Medulla oblongata (tissue), 1 donor: ENCODE results near the gene ROBO1.

Experiments used
- DNase-seq: peaks from one replicate; pipeline ENCODE4 v3.0.0-alpha.2; 2015; ENCODE audit errors: extremely low spot score

ROBO1 gene

DNA sequence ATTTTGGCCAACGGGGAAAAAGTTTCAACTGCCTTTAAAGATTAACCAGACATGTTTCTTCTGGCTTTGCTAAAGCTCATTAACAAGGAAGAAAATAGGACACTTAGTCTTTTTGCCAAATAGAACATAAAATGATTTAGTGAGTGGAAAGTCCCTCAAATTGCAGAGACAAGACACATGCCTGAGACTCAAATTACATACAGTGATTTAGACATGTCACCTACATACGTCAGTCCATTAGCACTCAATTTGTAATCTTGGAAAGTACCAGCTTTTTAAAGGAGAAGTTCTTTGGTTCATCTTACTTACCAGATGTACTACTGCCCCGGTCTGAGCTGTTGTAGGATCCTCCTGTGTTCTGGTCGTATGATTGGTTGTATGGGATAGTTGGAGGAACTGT, 1134.2 kb downstream of the ROBO1 start:
- DNase-seq = no peak

DNA sequence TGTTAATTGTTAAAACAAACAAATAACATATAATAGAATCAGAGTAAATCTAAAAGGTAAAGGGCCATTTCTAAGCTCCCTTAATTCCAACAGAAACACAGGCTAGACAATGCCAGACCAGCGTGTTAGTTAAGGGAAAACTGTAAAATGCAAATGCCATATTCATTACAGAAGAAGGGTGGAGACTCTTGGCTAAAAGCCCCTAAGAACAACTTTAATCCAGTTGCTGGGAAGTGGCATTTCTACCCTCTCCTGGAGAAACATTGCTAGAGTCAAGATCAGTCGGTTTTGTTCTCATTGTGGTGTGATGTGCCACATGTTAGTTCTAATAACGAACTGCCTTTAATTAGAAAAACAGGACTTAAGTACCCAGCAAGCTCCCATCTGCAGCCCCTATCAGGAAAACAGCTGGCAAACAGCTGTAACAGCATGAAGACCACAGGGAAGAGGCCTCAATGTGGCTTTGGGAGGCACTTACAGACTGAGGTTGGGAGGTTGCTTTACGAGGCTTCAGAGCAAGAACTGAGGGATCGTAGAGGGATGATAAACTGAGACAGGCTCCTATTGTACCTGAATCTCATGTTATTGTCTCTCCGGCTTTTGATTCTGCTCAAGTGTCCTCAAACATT, 1134.8 kb downstream of the ROBO1 start:
- DNase-seq = no peak

DNA sequence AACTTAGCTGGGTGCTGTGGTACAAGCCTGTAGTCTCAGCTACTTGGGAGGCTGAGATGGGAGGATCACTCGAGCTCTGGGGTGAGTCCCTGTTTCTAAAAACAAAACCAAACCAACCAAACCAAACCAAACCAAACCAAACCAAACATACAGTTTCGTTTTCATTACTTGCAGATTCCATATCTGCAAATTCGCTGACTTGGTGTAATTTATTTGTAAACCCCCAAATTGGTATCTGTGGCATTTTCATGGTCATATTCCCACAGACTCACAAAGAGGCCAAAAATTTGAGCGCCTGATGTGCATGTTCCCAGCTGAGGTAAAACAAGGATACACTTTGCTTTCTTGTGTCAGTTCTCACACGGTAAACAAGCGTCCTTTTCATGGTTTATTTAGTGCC, 1138.3 kb downstream of the ROBO1 start:
- no peak for DNase-seq

GRCh38 chr3:78621061-78621716, 1146.6 kb downstream of the ROBO1 start:
- DNase-seq = no peak

- no peak for DNase-seq
Measured at GRCh38 chr3:78614486-78614885, 1153.3 kb downstream of the ROBO1 start.

GRCh38 chr3:78613421-78613879, 1154.3 kb downstream of the ROBO1 start:
- DNase-seq = no peak

DNA sequence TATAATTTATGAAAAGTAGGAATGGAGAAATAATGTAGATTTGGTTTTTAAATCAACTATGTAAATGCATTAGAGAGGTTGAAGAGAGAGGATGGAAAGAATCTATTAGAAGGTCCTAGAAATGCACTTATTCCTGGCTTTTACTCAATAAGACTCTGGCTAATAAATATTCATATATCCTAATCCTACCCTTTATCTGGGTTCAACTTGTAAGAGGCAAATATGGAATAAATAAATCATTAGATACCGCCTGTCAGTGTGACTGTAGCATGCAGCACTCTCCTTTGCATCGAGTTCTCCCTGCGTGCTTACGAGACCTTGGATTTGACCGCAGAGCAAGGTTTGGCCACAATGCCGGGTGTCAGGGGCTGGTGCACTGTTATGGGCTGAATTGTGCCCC, 1156.5 kb downstream of the ROBO1 start:
- DNase-seq = no peak

GRCh38 chr3:78610462-78611125, 1157.2 kb downstream of the ROBO1 start:
- DNase-seq = no peak

DNA sequence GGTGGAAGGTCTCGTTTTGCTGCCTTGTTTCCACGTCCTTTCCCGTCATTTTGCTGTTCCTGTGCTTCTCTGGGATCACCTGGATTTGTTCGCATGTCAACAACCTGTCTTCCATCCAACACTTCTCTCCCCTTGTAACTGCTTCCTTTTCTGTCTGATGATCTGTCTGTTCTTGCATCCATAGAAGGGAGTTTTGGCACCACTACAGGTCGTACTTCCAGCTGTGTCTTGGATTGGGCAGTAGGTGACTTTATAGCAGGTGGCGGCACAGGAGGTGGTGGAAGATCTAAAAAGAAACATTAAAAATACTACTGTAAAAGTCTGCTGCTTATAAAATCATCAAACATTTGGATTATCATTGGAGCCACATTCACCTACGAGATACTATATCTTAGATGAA, 1161.0 kb downstream of the ROBO1 start:
- no peak for DNase-seq

DNA sequence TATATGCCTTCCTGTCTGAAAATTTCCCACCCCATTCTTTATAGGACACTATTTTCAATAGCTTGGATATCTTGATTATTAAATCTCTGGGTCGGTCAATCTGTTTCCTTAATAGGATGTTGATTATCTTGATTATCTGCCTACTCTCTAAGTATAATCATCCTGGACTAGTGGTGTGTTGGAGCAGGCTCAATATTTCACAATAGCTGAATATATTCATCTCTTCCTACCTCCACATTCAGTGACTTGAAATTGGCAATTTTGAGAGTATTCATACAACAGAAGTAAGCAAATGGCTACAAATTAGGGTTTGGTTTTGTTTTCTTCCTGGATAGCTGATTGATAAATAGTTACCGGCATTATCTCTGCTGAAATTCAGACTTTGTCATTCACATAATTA, 1162.6 kb downstream of the ROBO1 start:
- DNase-seq = no peak

DNA sequence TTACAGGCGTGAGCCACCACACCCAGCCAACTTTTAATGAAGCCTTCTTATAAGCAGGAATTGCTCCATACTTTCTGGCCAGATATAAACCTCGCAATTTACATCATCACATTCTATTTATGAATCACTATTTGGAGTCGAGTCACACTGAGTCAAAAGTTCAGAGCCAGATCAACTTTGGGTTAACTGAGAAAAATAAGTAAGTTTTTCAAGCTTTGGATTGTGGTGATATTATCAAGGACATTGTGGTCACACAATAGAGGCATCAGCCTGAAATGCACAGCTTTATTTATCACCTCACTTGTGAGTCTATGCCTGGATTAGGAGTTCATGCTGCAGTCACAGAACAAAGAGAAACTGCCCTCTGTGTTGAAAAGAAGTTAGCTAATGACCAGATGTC, 1163.5 kb downstream of the ROBO1 start:
- no peak for DNase-seq

GRCh38 chr3:78601249-78601648, 1166.5 kb downstream of the ROBO1 start:
- no peak for DNase-seq

GRCh38 chr3:78589778-78590177, 1178.0 kb downstream of the ROBO1 start:
- no peak for DNase-seq

GRCh38 chr3:78588906-78589621, 1178.7 kb downstream of the ROBO1 start:
- no peak for DNase-seq

DNA sequence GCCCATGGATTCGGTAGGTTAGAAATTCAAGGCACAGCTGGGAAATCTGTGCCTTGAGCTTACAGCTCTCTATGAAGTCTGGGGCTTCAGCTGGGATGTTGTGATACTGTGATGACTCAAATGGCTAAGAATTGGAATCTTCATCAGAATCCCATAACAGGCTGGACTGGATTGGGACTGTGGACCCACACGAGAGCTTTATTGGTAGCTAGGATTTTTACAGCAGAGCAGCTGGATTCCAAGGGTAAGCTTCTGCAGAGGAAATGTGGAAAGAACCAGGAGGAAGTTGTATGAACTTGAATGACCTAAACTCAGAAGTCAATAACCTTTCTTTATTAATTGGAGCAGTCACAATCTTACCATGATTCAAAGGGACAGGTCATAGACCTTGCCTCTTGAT, 1187.1 kb downstream of the ROBO1 start:
- DNase-seq = no peak

DNA sequence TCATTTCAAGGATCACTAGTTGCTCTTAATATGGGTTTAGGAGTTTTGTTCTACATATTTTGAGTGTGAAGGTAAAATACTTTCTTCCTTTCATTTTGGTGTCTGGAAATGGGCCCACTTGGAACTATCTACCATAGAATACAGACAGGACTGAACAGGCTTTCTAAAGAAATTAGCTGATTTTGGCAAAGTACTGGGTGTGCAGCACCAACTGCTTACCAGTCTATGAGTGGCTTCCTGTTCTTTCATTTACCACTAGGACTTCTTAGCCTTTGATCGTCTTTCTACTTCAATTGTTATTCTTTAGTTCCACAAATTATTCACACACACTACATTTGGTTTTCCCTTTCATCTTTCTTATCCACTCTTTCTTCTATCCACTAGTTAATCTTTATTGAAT, 1196.3 kb downstream of the ROBO1 start:
- DNase-seq = no peak

- DNase-seq = no peak
Measured at GRCh38 chr3:78570496-78570895, 1197.3 kb downstream of the ROBO1 start.

DNA sequence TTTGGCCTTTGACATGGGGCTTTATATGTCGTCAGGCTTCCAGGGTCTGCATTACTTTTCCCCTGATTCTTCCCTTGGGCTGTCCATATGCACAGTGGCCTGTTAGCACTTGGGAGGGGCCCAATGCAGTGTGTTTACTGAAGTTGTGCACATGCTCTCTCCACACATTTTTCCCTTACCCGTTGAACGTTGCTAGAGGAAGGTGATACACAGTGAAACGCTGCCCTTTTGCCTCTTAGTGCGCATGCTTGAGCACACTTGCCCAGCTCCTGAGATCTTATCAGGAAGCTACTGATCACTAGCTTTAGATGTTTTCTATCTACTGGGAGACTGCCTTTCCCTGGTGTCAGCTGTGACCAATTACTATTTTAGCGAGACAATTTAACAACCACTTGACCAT, 1198.0 kb downstream of the ROBO1 start:
- DNase-seq = no peak

GRCh38 chr3:78565712-78566111, 1202.1 kb downstream of the ROBO1 start:
- DNase-seq = no peak

DNA sequence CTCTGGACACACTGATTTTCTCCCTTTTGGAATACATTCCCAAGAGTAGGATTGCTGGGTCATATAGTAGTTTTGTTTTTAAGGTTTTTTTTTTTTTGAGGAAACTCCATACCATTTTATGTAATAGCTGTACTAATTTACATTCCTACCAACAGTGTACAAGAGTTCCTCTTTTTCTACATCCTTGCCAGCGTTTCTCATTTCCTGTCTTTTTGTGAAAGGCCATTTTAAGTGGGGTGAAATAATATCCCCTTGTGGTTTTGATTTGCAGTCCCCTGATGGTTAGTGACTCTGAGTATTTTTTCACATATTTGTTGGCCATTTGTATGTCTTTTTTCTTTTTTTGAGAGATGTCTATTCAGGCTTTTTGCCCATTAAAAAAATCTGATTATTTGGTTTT, 1205.5 kb downstream of the ROBO1 start:
- DNase-seq = no peak
